ENCODE results near the gene VPS37B. TPM values are rescaled to one million over a fixed set of nuclear protein-coding genes. Genes with fewer than 3 reads are reported as not detected.

VPS37B gene
- total and polyA plus RNA-seq, 10 of the 15 experiments (the other 5 are each of a cell fraction or from before 2014, with no cell fraction given), result 0.66 to 68.6 (median 39.6) TPM

DNA sequence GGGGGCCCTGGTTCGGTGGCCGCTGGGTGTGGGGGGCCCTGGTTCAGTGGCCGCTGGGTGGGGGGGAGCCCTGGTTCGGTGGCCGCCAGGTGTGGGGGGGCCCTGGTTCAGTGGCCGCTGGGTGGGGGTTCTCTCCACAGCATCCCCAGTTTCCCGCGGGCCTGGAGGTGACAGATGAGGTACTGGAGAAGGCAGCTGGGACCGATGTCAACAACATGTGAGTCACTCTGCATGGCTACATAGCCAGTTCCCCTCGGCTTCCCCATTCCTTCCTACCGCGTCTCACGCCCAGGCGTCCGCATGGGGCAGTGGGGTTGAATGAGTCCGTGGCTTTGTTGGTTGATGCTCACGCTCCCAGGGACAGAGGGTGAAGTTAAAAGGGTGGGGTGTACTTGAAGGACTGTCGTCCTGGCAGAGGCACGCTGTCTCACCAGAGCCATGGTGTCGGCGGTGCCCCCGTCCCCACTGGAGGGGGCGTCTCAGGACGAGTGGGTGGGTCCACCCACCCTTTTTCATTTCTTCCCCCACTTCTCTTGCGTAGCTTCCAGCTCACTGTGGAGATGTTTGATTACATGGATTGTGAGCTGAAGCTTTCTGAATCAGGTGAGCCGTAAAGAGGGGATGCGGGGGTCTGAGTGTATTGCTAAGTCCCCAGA lies 45.1 kb downstream of the VPS37B start:
- Histone ChIP-seq H3K9ac (ENCODE audit: control insufficient read depth, insufficient read depth, low read length) (no peak overlapping the region), H4K20me1 (ENCODE audit: control insufficient read depth, insufficient read depth) (no peaks in the 10 kb centered on the region), H3K4me2 (ENCODE audit: control insufficient read depth, insufficient read depth) (no peak overlapping the region), H3K4me1 (ENCODE audit: control insufficient read depth, insufficient read depth, low read length) (no peaks in the 10 kb centered on the region), H3K36me3 (ENCODE audit: control insufficient read depth in 2 of 2, insufficient read depth in 2 of 2, low read length in 1 of 2) (peaks cover 0 to 2% of the 10 kb centered on the region in 2 experiments; a peak in 2 of 4 replicates), H3K27me3 (replicated peaks in 1 of 2; ENCODE audit: control insufficient read depth in 2 of 2, insufficient read depth in 2 of 2, low read length in 1 of 2) (no peaks in the 10 kb centered on the region; a peak in 1 of 4 replicates), H3K79me2 (ENCODE audit: control insufficient read depth, insufficient read depth, low read length) (no peaks in the 10 kb centered on the region), H2AFZ (ENCODE audit: control insufficient read depth, low read depth, low read length) (no peak overlapping the region), H3K9me3 (replicated peaks; ENCODE audit: control insufficient read depth, insufficient read depth, low read length) (no peaks in the 10 kb centered on the region), H3K4me3 (no peak overlapping the region), H3K27ac (ENCODE audit: control insufficient read depth, insufficient read depth) (no peak overlapping the region)
- CTCF ChIA-PET, result no interaction called here
- SMC1A ChIA-PET (ENCODE audit: uncharacterized antibody, unreplicated experiment), result no interaction called here
- ATAC-seq, result no peak
- in situ Hi-C loops (cut with MboI), result loop anchor here (25.0 kb wide), 1 partner anchor 386 kb away; the partner anchor contains the start of genes MPHOSPH9 and MTRFR
- BruUV-seq (replicated peaks), result no TSS peak
- no peak for FAIRE-seq
- RAD21 ChIA-PET (ENCODE audit: unreplicated experiment), result no interaction called here
- POLR2A ChIA-PET, result interaction anchor here (0.5 to 0.6 kb wide), 2 partner anchors 19 to 80 kb away, joined by 3 to 4 read pairs; no protein-coding TSS in a partner anchor
- 78% methylated on average over 22 of the region's 27 CpGs for WGBS (ENCODE audit: insufficient coverage, insufficient replicate concordance, low lambda C conversion rate, missing lambda C conversion rate)
- intact Hi-C loops (cut with micrococcal nuclease; ENCODE audit: unreplicated experiment), result no loop called here
- DNase-seq (ENCODE audit: low read depth, low spot score), result no peak
- TF ChIP-seq PAX8 (IDR thresholded peaks at IDR 0.05) (no peak), SIN3A (IDR thresholded peaks at IDR 0.05; ENCODE audit: low read depth, low read length) (no peak), TCF12 (IDR thresholded peaks at IDR 0.05; ENCODE audit: low read depth, low read length) (no peak), CTCF (IDR thresholded peaks at IDR 0.05 in 2 of 3, conservative IDR thresholded peaks at IDR 0.05 in 1 of 3; ENCODE audit: control insufficient read depth in 2 of 3, extremely low read depth in 1 of 3, insufficient read depth in 1 of 3, low read depth in 3 of 3, low read length in 3 of 3) (no peak), CBX5 (IDR thresholded peaks at IDR 0.05; ENCODE audit: low read depth) (no peak), KDM1A (IDR thresholded peaks at IDR 0.05; ENCODE audit: borderline replicate concordance) (no peak), EP300 (IDR thresholded peaks at IDR 0.05; ENCODE audit: borderline replicate concordance in 1 of 2, control insufficient read depth in 1 of 2, low read depth in 2 of 2, low read length in 2 of 2) (no peak), IRF3 (IDR thresholded peaks at IDR 0.05) (no peak), GABPA (IDR thresholded peaks at IDR 0.05; ENCODE audit: low read depth) (no peak), PAX5 (IDR thresholded peaks at IDR 0.05; ENCODE audit: borderline replicate concordance, low read depth, low read length) (no peak), POLR2A (IDR thresholded peaks at IDR 0.05; ENCODE audit: low read depth, low read length) (no peak), ASH2L (IDR thresholded peaks at IDR 0.05; ENCODE audit: borderline replicate concordance, low read depth) (no peak), RBBP5 (conservative IDR thresholded peaks at IDR 0.05) (no peak), YY1 (IDR thresholded peaks at IDR 0.05; ENCODE audit: low read depth, low read length) (no peak), WRNIP1 (IDR thresholded peaks at IDR 0.05; ENCODE audit: borderline replicate concordance, low read depth, low read length) (no peak), SIX5 (IDR thresholded peaks at IDR 0.05; ENCODE audit: low read depth, low read length, severe bottlenecking) (no peak), HDGF (IDR thresholded peaks at IDR 0.05) (no peak)
- TF ChIP-seq, protein P1, sequence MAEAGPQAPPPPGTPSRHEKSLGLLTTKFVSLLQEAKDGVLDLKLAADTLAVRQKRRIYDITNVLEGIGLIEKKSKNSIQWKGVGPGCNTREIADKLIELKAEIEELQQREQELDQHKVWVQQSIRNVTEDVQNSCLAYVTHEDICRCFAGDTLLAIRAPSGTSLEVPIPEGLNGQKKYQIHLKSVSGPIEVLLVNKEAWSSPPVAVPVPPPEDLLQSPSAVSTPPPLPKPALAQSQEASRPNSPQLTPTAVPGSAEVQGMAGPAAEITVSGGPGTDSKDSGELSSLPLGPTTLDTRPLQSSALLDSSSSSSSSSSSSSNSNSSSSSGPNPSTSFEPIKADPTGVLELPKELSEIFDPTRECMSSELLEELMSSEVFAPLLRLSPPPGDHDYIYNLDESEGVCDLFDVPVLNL (IDR thresholded peaks at IDR 0.05; ENCODE audit: low read depth, low read length), result no peak
- TF ChIP-seq, protein P2, sequence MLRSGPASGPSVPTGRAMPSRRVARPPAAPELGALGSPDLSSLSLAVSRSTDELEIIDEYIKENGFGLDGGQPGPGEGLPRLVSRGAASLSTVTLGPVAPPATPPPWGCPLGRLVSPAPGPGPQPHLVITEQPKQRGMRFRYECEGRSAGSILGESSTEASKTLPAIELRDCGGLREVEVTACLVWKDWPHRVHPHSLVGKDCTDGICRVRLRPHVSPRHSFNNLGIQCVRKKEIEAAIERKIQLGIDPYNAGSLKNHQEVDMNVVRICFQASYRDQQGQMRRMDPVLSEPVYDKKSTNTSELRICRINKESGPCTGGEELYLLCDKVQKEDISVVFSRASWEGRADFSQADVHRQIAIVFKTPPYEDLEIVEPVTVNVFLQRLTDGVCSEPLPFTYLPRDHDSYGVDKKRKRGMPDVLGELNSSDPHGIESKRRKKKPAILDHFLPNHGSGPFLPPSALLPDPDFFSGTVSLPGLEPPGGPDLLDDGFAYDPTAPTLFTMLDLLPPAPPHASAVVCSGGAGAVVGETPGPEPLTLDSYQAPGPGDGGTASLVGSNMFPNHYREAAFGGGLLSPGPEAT (IDR thresholded peaks at IDR 0.05; ENCODE audit: low read depth), result no peak

All from GM12878 (cell line).